ENCODE results near the gene RALGDS.

GRCh38 chr9:133055788-133056420 is 65.1 kb downstream of the RALGDS start:
- no peak for TF ChIP-seq POLR2A (IDR thresholded peaks at IDR 0.05)
- TF ChIP-seq, protein P1, sequence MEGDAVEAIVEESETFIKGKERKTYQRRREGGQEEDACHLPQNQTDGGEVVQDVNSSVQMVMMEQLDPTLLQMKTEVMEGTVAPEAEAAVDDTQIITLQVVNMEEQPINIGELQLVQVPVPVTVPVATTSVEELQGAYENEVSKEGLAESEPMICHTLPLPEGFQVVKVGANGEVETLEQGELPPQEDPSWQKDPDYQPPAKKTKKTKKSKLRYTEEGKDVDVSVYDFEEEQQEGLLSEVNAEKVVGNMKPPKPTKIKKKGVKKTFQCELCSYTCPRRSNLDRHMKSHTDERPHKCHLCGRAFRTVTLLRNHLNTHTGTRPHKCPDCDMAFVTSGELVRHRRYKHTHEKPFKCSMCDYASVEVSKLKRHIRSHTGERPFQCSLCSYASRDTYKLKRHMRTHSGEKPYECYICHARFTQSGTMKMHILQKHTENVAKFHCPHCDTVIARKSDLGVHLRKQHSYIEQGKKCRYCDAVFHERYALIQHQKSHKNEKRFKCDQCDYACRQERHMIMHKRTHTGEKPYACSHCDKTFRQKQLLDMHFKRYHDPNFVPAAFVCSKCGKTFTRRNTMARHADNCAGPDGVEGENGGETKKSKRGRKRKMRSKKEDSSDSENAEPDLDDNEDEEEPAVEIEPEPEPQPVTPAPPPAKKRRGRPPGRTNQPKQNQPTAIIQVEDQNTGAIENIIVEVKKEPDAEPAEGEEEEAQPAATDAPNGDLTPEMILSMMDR (IDR thresholded peaks at IDR 0.05): no peak
